ENCODE data around the gene MITF. TPM values are rescaled to one million over a fixed set of nuclear protein-coding genes. Genes with fewer than 3 reads are reported as not detected.
A peak's percentile ranks its signal among the peaks of the same experiment; 100 is the strongest.

The MITF gene
- total and polyA plus RNA-seq, 3 experiments from 2014 or later, result 0.38 to 0.81 TPM; not detected in 1

GRCh38 chr3:69776920-69777581, 37.8 kb downstream of the MITF start:
- Histone ChIP-seq H3K9me3 (ENCODE audit: low read length) (no peaks in the 10 kb centered on the region), H3K27me3 (ENCODE audit: insufficient read depth, low read length, poor library complexity, severe bottlenecking) (no peaks in the 10 kb centered on the region), H3K36me3 (ENCODE audit: insufficient read depth, low read length) (no peaks in the 10 kb centered on the region), H3K4me1 (ENCODE audit: insufficient read depth, low read length) (no peaks in the 10 kb centered on the region), H3K27ac (ENCODE audit: low read depth, low read length) (no peak overlapping the region), H3K4me3 (ENCODE audit: low read length) (no peak overlapping the region)
- no peaks in the 10 kb centered on the region for H3K4me1 Mint-ChIP-seq
- POLR2A ChIA-PET, result no interaction called here
- peaks cover 0 to 4% (median 1%) of the 10 kb centered on the region in 5 donors for H3K9me3 Mint-ChIP-seq
- no peaks in the 10 kb centered on the region for H3K36me3 Mint-ChIP-seq
- H3K27ac Mint-ChIP-seq, result no peak overlapping the region
- H3K4me3 Mint-ChIP-seq, result no peak overlapping the region
- no peak for DNase-seq
- CTCF ChIA-PET, result no interaction called here
- H3K27me3 Mint-ChIP-seq, result no peaks in the 10 kb centered on the region

DNA sequence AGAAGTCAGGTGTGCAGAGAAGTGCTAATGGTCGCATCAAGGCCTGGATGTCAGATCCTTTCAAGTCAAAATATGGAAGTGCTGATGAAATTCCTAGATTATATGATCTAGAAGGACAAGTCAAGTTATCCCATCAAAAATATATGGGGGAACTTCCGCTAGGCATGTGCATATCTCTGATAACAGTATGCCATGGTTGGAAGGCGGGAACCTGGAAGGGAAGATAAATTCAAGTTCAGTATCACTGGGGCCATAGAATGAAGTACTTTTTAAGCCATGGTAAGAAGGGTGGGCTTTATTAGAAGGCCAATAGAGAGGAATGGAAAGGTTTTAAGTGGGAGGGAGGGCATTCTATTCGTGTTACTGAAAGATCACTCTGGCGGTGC, 38.3 kb downstream of the MITF start:
- no peak for DNase-seq
- Histone ChIP-seq H3K4me3 (ENCODE audit: low read length) (no peak overlapping the region), H3K4me1 (ENCODE audit: insufficient read depth, low read length) (no peaks in the 10 kb centered on the region), H3K36me3 (ENCODE audit: insufficient read depth, low read length) (no peaks in the 10 kb centered on the region), H3K27ac (ENCODE audit: low read depth, low read length) (no peak overlapping the region), H3K9me3 (ENCODE audit: low read length) (no peaks in the 10 kb centered on the region), H3K27me3 (ENCODE audit: insufficient read depth, low read length, poor library complexity, severe bottlenecking) (no peaks in the 10 kb centered on the region)
- Mint-ChIP-seq H3K4me3 (no peak overlapping the region), H3K27ac (no peak overlapping the region), H3K36me3 (no peaks in the 10 kb centered on the region), H3K4me1 (no peaks in the 10 kb centered on the region), H3K9me3 (peaks cover 0 to 4% (median 1%) of the 10 kb centered on the region in 5 donors), H3K27me3 (no peaks in the 10 kb centered on the region)
- POLR2A ChIA-PET, result no interaction called here
- CTCF ChIA-PET, result no interaction called here

DNA sequence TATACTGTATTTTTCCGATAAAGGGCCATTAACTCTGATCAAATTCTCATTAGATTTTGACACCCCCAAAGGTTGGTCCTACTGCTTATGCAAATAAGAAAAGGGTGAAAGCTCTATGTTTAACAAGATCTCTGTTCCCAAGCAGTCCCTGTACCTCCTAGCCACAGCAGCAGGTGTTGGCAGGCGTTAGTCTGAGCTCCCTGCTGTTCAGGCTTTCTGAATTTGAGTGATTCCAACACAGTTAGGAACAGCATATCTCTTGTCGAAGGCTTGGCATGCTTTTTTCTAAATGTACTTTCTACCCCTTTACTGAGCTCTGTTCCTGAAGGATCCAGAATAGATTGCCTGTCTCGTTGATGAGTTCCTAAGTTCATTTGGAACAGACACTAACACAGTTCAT, 42.3 kb downstream of the MITF start:
- no peak for DNase-seq
- H3K27me3 ChIP-seq (ENCODE audit: insufficient read depth, low read length, poor library complexity, severe bottlenecking), result no peaks in the 10 kb centered on the region
- H3K27ac ChIP-seq (ENCODE audit: low read depth, low read length), result no peak overlapping the region
- Mint-ChIP-seq H3K27ac (no peak overlapping the region), H3K4me1 (no peaks in the 10 kb centered on the region), H3K27me3 (no peaks in the 10 kb centered on the region), H3K9me3 (peaks cover 0 to 4% (median 1%) of the 10 kb centered on the region in 5 donors), H3K4me3 (no peak overlapping the region), H3K36me3 (no peaks in the 10 kb centered on the region)
- no peak overlapping the region for H3K4me3 ChIP-seq (ENCODE audit: low read length)
- POLR2A ChIA-PET, result no interaction called here
- H3K9me3 ChIP-seq (ENCODE audit: low read length), result no peaks in the 10 kb centered on the region
- no peaks in the 10 kb centered on the region for H3K36me3 ChIP-seq (ENCODE audit: insufficient read depth, low read length)
- H3K4me1 ChIP-seq (ENCODE audit: insufficient read depth, low read length), result no peaks in the 10 kb centered on the region
- CTCF ChIA-PET, result no interaction called here

- H3K36me3 ChIP-seq (ENCODE audit: insufficient read depth, low read length), result no peaks in the 10 kb centered on the region
- H3K4me3 ChIP-seq (ENCODE audit: low read length), result no peak overlapping the region
- H3K36me3 Mint-ChIP-seq, result no peaks in the 10 kb centered on the region
- no peaks in the 10 kb centered on the region for H3K4me1 Mint-ChIP-seq
- no peaks in the 10 kb centered on the region for H3K4me1 ChIP-seq (ENCODE audit: insufficient read depth, low read length)
- DNase-seq, result no peak
- H3K27ac ChIP-seq (ENCODE audit: low read depth, low read length), result peak overlapping the region; percentile 9
- no peaks in the 10 kb centered on the region for H3K27me3 Mint-ChIP-seq
- H3K27me3 ChIP-seq (ENCODE audit: insufficient read depth, low read length, poor library complexity, severe bottlenecking), result no peaks in the 10 kb centered on the region
- H3K27ac Mint-ChIP-seq, result no peak overlapping the region
- H3K9me3 Mint-ChIP-seq, result peaks cover 0 to 10% (median 2%) of the 10 kb centered on the region in 5 donors
- ChIA-PET POLR2A (no interaction called here), CTCF (no interaction called here)
- H3K4me3 Mint-ChIP-seq, result no peak overlapping the region
- no peaks in the 10 kb centered on the region for H3K9me3 ChIP-seq (ENCODE audit: low read length)
Observed at GRCh38 chr3:69784954-69785514, 45.8 kb downstream of the MITF start.

DNA sequence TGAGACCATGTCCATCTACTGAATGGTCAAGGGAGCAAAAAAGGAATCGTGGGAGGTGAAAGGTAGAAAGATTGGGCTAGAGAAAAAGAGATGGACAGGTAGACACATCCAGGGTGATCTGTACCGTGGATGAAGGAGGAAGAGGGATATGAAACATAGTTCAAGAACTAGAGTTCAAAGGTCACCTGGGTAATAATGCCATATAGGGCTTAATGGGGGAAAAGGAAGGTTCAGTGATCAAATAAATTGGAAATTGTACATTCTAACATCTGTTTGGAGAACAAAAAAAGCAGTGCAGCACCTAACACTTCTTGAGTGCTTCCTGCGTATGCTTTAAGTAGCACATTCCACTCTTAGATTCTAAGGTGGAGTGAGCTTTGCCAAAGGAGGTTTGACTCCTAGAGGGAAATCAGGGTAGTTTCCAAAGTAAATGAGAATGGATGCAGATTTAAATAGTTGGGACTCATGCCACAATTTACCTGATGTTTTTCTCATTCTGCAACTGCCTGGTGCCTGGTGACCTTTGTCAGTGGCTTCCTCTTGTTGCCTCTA, 46.6 kb downstream of the MITF start:
- ChIA-PET POLR2A (no interaction called here), CTCF (no interaction called here)
- Mint-ChIP-seq H3K36me3 (no peaks in the 10 kb centered on the region), H3K4me1 (no peaks in the 10 kb centered on the region), H3K27me3 (no peaks in the 10 kb centered on the region), H3K9me3 (peaks cover 0 to 10% (median 2%) of the 10 kb centered on the region in 5 donors), H3K4me3 (no peak overlapping the region), H3K27ac (no peak overlapping the region)
- no peaks in the 10 kb centered on the region for H3K4me1 ChIP-seq (ENCODE audit: insufficient read depth, low read length)
- H3K9me3 ChIP-seq (ENCODE audit: low read length), result no peaks in the 10 kb centered on the region
- no peak overlapping the region for H3K27ac ChIP-seq (ENCODE audit: low read depth, low read length)
- H3K4me3 ChIP-seq (ENCODE audit: low read length), result no peak overlapping the region
- H3K27me3 ChIP-seq (ENCODE audit: insufficient read depth, low read length, poor library complexity, severe bottlenecking), result no peaks in the 10 kb centered on the region
- no peak for DNase-seq
- H3K36me3 ChIP-seq (ENCODE audit: insufficient read depth, low read length), result no peaks in the 10 kb centered on the region

DNA sequence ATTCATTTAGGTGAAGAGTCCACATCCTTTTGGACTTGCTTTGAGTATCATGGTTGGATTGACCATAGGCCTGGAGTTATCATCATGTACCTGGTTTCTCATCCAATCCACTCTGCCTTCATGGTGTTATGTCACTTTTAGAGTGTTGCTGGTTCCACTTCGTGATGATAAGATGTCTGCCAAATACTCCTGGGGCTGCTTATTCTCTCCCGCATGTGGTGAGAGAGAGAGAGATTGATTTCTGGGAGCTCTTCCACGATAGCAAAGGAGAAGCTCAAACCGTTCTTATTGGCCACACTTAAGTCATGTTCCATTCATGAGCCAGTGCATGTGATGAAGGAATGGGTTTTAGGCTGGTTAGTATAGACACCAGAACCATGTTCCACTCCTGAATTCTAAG, 47.6 kb downstream of the MITF start:
- no peak for DNase-seq
- ChIA-PET CTCF (no interaction called here), POLR2A (no interaction called here)
- Mint-ChIP-seq H3K9me3 (peaks cover 0 to 10% (median 2%) of the 10 kb centered on the region in 5 donors), H3K27me3 (no peaks in the 10 kb centered on the region), H3K36me3 (no peaks in the 10 kb centered on the region), H3K4me3 (no peak overlapping the region), H3K27ac (no peak overlapping the region), H3K4me1 (no peaks in the 10 kb centered on the region)
- no peaks in the 10 kb centered on the region for H3K9me3 ChIP-seq (ENCODE audit: low read length)
- no peaks in the 10 kb centered on the region for H3K27me3 ChIP-seq (ENCODE audit: insufficient read depth, low read length, poor library complexity, severe bottlenecking)
- H3K36me3 ChIP-seq (ENCODE audit: insufficient read depth, low read length), result no peaks in the 10 kb centered on the region
- no peak overlapping the region for H3K4me3 ChIP-seq (ENCODE audit: low read length)
- H3K27ac ChIP-seq (ENCODE audit: low read depth, low read length), result no peak overlapping the region
- no peaks in the 10 kb centered on the region for H3K4me1 ChIP-seq (ENCODE audit: insufficient read depth, low read length)

DNA sequence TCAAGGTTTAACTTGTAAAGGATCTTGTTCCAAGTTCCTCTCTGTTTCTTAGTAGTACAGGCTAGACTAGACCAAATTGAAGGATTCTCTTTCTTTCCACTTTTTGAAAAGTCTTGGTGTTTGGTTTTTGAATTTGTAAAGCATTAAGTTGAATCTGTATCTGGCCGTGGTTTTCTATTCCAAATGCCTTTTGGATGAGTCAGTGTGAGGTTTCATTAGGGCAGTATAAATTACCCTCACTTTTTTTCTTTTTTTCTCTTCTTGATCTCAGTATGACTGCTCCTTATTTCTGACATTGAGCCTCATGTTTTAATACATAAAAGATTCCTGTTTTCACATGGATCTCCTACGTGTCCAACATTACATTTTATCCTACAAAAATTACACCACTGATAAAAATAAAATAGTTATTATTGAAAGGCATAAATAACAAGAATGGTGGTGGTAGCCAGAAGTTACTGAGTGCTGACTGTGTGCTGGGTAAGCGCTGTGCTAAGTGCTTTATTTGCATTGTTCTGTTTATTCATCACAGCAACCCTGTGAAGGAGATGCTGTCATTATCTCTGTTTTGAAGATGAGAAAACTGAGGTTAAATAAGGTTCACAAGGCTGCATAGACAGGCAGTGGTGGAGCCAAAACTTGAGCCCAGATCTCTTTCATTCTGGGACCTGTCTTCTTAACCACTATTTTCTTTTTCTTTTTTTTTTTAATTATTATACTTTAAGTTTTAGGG, 48.3 kb downstream of the MITF start:
- no peaks in the 10 kb centered on the region for H3K4me1 Mint-ChIP-seq
- DNase-seq, result no peak
- no peaks in the 10 kb centered on the region for H3K36me3 ChIP-seq (ENCODE audit: insufficient read depth, low read length)
- no peak overlapping the region for H3K27ac Mint-ChIP-seq
- no peaks in the 10 kb centered on the region for H3K27me3 Mint-ChIP-seq
- no peaks in the 10 kb centered on the region for H3K4me1 ChIP-seq (ENCODE audit: insufficient read depth, low read length)
- H3K4me3 ChIP-seq (ENCODE audit: low read length), result no peak overlapping the region
- no peak overlapping the region for H3K4me3 Mint-ChIP-seq
- H3K9me3 Mint-ChIP-seq, result peaks cover 0 to 10% (median 0%) of the 10 kb centered on the region in 5 donors
- POLR2A ChIA-PET, result no interaction called here
- H3K9me3 ChIP-seq (ENCODE audit: low read length), result no peaks in the 10 kb centered on the region
- no peaks in the 10 kb centered on the region for H3K36me3 Mint-ChIP-seq
- CTCF ChIA-PET, result no interaction called here
- no peak overlapping the region for H3K27ac ChIP-seq (ENCODE audit: low read depth, low read length)
- H3K27me3 ChIP-seq (ENCODE audit: insufficient read depth, low read length, poor library complexity, severe bottlenecking), result no peaks in the 10 kb centered on the region

- DNase-seq, result no peak
- Mint-ChIP-seq H3K27me3 (no peaks in the 10 kb centered on the region), H3K9me3 (peaks cover 0 to 5% (median 0%) of the 10 kb centered on the region in 5 donors), H3K27ac (no peak overlapping the region), H3K4me1 (no peaks in the 10 kb centered on the region), H3K36me3 (no peaks in the 10 kb centered on the region), H3K4me3 (no peak overlapping the region)
- CTCF ChIA-PET, result no interaction called here
- H3K9me3 ChIP-seq (ENCODE audit: low read length), result no peaks in the 10 kb centered on the region
- no peaks in the 10 kb centered on the region for H3K36me3 ChIP-seq (ENCODE audit: insufficient read depth, low read length)
- no peaks in the 10 kb centered on the region for H3K27me3 ChIP-seq (ENCODE audit: insufficient read depth, low read length, poor library complexity, severe bottlenecking)
- no peak overlapping the region for H3K4me3 ChIP-seq (ENCODE audit: low read length)
- POLR2A ChIA-PET, result no interaction called here
- no peaks in the 10 kb centered on the region for H3K4me1 ChIP-seq (ENCODE audit: insufficient read depth, low read length)
- H3K27ac ChIP-seq (ENCODE audit: low read depth, low read length), result peak overlapping the region; percentile 20
Observed at GRCh38 chr3:69791106-69791505, 51.8 kb downstream of the MITF start.
